ENCODE measurements around the gene SSTR5. TPM values are rescaled to one million over a fixed set of nuclear protein-coding genes. Genes with fewer than 3 reads are reported as not detected.

Gene SSTR5
- total RNA-seq = not detected in 2 replicates

DNA sequence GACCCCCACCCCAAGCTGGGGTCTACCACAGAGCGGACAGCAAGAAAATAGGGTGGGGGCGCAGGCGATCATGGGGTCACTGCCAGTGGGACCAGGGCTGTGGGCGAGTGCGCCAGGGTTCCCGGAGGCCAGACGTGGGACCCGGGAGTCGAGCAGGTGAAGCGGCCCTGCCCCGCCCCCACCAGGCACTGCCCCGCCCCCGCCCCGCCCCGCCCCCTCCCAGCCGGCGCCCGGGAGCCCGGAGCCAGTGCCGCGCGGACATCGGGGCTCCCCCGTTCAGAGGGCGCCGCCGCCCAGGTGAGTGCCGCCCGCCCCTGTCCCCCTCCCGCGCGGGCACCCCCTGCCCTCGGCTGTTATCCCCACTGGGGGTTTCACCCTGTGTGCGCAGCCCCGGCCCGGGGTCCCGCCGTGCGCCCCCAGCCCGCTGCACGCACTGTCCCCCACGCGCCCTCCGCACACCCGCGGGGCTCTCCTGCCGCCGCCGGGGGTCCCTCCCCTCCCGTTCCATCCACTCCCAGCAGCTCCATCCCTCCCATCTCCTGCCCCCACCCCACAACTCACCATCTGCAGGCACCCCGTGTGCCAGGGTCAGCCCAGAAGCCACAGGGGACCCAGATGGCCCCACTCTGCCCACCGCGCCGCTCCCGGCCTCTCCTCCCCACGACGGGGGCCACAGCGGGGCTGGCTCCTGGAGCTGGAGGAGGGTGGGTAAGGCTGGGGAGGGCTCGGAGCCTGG is at the start of gene SSTR5:
TSS of gene SSTR5 (plus strand) at position 222 of the 736 bp plus-strand sequence. CDS start 6,122 bp downstream, outside the sequence.

DNA sequence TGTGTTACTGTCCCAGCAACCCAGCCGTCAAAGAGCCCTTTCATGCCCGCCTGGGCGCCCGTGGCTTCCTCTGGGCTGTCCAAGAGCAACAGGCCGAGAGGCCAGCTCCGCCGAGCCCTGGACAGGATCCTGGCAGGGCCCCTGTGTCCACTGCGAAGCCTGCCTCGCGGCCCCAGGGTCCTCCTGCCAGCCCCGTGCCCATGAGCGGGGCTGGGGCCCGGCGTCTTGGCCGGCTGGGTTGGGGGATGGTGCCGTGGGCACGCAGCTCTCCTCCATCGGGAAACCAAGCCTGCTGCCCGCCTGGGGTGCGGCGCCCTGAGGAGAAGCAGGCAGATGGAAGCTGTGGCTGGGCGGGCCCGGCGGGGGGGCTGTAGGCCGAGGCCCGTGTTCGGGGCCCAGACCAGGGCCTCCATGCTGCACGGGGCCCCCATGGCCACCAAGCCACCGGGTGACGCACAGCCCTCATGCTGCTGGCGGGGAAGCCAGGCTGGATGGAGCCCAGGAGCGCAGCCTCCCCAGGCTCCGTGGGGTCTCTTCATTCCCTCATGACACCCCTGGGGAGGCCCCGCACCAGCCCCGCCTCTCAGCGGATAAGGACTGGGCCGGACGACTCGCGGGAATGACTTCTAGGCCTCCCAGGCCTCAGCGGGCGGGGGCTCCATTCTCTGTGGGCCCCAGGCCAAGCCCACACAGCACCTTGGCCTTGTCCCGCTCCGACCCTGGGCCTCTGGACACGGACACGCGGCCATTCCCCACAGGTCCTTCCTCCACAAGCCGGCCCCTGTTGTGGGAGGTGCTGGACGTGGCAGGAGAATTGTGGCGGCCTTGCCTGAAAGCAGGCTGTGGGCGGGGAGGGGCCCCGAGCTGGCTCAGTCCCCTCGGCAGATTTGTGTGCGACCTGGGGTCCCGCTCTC is 23.9 kb downstream of the SSTR5 start, which contains the start of gene C1QTNF8:
TSS of gene C1QTNF8 (minus strand) at position 76 of the 914 bp plus-strand sequence. CDS start 1,322 bp downstream, outside the sequence.

Other genes starting within 250 kb of the SSTR5 start
- gene LMF1, start 101.8 kb upstream of the SSTR5 start, total RNA-seq = 7.7 and 13.4 TPM in 2 replicates
- 0.29 and 0.40 TPM in 2 replicates for gene SOX8, start 91.0 kb upstream of the SSTR5 start, total RNA-seq
- gene C1QTNF8, start 23.5 kb downstream of the SSTR5 start, total RNA-seq = not detected in 2 replicates
- gene CACNA1H, start 80.4 kb downstream of the SSTR5 start, total RNA-seq = under 0.01 TPM in 1 of 2 replicates, not detected in the other
- gene TPSG1, start 152.5 kb downstream of the SSTR5 start, total RNA-seq = not detected in 2 replicates
- gene TPSB2, start 157.4 kb downstream of the SSTR5 start, total RNA-seq = not detected in 2 replicates
- not detected in 2 replicates for gene TPSAB1, start 168.0 kb downstream of the SSTR5 start, total RNA-seq
- not detected in 2 replicates for gene TPSD1, start 183.3 kb downstream of the SSTR5 start, total RNA-seq
- 82.0 and 102 TPM in 2 replicates for gene UBE2I, start 236.9 kb downstream of the SSTR5 start, total RNA-seq

Data from thoracic aorta endothelial cell (primary cell).